HG03469 (cell line): ENCODE results near the gene VHLL.
"Not testable (repeated sequence)": the region's sequence is repeated elsewhere in the genome, so short reads cannot be mapped to it uniquely, and the experiment has no call there.

Experiments used
- ATAC-seq: cut with Tn5 transposase; IDR thresholded peaks from one replicate; pipeline ENCODE4 v1.9.1; 2021; ENCODE audit warnings: mild to moderate bottlenecking, moderate library complexity, moderate number of reproducible peaks; ENCODE audit not compliant: unreplicated experiment

The VHLL gene

GRCh38 chr1:156298852-156299357 is at the start of gene VHLL:
VHLL (minus strand) TSS chr1:156299307; CDS start chr1:156299189, 118 bp downstream.
- ATAC-seq = no peak

DNA sequence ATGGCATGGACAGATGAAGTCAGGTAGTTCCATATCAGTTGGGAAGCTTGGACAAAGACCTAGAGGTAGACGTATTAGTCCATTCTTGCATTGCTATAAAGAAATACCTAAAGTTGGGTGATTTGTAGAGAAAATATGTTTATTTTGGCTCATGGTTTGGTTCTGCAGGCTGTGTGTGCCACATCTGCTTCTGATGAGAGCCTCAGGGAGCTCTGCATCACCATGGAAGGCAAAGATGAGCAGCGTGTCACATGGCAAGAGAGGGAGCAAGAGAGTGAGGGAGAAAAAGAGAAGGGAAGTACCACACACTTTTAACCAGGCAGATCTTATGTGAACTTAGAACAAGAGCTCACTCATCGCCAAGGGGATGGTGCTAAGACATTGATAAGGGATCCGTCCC is 48.2 kb upstream of the VHLL start:
- no peak for ATAC-seq

DNA sequence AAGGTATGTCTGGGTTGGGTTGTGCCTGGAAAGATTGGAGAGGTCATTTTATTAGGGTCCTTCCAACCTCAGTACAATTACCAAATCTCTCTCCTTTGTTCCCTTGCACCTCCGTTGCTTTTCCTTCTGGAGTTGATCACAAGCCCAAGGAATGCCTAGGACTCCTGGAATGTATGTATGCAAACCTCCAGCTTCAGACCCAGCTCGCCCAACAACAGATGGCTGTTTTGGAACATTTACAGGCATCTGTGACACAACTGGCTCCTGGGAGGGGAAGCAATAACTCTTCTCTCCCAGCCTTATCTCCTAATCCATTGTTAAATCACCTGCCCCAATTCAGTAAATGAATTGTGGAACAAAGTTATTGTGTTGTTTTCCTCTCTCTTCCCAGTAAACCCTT is 47.5 kb upstream of the VHLL start:
- ATAC-seq = no peak

DNA sequence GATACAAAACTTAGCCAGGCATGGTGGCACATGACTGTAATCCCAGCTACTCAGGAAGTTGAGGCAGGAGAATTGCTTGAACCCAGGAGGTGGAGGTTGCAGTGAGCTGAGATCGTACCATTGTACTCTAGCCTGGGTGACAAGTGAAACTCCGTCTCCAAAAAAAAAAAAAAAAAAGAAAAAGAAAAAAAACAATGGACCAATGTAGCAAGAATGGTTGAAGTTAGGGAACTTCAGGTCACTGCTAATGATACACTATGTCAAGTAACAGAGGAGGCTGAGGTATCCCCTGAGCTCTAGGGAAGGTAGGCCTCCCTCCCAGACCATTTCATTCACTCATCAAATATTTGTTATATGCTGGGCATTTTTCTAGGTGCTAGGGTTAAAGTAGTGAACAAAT is 46.9 kb upstream of the VHLL start:
- not testable (repeated sequence) for ATAC-seq

DNA sequence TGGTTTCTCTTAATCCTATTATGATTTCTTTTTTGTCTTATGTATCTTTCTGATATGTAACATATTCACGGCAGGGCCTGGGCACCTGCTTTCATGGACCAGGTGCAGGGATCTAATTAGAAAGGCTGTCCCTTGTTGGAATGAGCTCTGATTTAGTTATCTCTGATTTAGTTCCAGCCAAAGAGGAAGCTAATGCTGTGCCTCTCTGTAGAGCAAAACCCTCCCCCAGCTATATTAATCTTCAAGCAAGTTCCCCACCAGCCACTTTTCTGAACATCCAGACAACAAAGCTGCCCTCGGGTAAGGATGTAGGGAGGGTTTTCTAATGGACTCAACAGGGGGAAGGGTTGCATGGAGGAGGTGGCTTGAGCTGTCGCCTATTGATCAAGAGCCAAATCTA is 45.3 kb upstream of the VHLL start:
- ATAC-seq = no peak

DNA sequence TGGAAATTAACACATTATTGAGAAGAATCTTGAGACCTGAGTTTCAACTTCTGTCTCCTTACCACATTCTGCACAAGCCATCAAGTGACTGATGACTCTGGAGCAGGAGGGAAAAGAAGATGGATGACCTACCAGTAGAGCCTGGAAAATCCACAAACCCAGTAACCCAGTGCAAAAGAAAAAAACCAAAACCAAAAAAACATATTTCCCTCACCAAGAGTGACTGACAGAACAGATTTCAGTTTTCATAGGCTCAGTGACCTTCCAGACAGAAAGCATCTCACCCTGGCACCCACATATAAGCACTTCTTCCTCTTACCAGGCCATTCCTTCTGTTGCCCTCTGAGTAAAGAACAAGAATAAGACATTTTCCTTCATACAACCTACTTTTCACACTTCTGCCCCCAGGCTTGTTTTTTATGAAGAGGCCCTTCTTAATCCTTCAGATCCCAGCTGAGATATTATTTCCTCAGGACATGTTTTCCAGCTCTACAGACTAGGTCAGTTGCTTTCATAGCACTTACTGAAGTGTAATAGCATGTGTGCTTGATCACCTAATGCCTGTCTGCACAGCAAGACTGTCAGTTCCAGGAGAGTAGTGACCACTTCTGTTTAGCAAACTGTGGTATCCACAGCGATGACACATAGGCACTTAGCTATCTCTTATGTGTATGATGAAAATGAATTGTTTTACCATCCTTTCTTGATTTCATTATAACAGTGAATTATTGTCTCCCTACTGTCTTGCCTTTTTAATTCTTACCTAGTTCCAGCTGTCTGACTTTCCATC is 43.3 kb upstream of the VHLL start:
- no peak for ATAC-seq

DNA sequence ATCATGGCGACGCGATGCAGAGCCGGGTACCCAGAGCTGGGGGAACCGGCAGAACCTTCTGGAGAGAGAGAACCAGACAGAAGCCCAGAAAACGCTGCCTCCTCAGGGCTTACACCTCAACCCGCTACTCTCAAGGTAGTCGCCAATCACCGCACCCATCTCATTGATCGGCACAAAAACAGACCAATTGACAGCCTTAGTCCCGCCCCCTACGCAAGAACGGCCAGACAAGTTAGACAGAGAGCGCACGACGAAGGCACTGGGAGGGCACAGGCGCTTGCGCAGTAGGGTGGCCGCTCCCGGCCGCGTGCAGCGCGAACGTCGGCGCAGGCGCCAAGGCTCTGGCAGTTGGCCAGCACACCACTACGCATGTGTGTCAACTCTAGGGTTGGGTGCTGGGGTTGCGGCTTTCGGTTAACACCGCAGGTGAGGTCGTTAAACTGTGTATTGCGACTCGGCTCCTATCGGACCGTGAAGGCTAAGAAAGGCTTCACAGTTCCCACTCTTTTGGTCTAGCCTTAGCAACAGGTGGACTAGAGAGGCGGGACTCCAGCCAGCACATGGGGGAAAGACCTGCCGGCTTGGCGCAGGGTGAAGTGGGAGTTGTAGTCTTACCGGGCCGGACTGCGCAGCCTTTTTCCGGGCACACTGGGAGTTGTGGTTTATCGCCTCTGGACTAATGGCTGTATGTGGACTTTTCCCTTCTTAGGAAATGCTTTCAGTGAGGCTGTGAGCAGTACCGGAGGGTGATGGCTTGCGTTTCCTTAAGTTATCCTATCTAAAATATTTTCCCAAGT is 39.3 kb upstream of the VHLL start, which contains the start of the genes CCT3 and TSACC:
TSS of gene CCT3 (minus strand) at position 113 of the 797 bp plus-strand sequence. CDS start at position 5, 108 bp downstream.
TSS of gene TSACC (plus strand) at position 347 of the 797 bp plus-strand sequence. CDS start 1,232 bp downstream, outside the sequence.
- peak; percentile 67 for ATAC-seq

DNA sequence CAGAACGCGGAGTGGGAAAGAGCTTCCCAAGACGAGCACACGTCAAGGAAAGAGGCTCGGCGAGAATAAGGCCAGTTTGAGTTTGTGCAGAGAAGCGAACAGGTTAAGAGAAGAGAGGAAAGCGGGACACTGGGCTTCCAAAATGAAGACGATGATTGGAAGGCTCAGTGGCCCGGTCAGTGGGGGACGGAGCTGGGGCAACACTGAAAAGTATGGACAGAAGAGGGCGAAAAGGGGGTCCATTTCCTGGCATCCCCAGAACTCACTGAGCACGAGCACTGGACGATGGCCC is 38.7 kb upstream of the VHLL start:
- no peak for ATAC-seq

DNA sequence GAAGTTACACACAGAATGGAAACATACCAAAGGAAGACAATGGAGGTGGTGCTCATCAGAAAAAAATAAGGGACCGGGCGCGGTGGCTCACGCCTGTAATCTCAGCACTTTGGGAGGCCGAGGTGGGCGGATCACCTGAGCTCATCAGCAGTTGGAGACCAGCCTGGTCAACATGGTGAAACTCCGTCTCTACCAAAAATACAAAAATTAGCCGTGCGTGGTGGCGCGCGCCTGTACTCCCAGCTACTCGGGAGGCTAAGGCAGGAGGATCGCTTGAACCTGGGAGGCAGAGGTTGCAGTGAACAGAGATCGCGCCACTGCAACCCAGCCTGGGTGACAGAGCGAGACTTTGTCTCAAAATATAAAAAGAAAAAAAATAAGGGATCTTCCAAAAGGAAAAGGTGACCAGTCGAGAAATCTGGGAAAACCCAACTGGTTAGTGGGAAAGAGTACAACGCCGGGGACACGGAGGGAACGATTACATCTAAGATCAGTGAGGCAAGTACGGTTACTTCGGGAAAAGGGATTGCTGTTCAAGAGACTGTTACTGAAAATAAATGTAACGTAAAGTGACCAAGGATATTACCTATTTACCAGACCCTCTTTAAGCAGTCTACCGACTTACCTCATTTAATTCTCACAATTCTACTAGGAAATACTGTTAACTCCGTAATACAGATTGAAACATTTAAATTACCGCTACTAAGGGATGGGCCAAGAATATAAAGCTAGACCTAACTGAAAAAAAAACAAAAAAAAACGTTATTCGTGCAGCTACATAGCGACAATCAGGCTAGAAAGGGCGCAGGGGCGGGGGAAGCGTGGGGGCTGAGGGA is 38.2 kb upstream of the VHLL start:
- no peak for ATAC-seq

GRCh38 chr1:156336242-156336641 is 37.1 kb upstream of the VHLL start:
- no peak for ATAC-seq

GRCh38 chr1:156323179-156323578 is 24.1 kb upstream of the VHLL start:
- ATAC-seq = not testable (repeated sequence)

GRCh38 chr1:156320560-156320959 is 21.5 kb upstream of the VHLL start:
- no peak for ATAC-seq

DNA sequence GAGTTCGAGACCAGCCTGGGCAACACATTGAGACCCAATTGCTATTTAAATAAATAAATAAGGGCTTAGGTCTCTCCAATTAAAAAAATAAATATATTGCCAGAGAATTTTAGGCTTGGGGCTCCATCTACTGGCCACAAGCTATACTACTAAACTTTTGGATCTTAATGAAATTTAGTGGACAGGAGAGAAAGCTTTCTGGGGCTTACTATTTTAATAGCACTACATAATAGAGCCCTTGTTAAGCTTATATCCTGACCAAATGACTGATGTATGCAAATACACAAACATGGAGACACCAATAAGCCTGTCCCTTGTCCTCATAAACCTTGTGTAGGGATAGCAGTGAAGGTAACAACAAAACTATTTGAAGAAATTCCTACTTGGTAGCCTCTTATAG is 20.6 kb upstream of the VHLL start:
- no peak for ATAC-seq

DNA sequence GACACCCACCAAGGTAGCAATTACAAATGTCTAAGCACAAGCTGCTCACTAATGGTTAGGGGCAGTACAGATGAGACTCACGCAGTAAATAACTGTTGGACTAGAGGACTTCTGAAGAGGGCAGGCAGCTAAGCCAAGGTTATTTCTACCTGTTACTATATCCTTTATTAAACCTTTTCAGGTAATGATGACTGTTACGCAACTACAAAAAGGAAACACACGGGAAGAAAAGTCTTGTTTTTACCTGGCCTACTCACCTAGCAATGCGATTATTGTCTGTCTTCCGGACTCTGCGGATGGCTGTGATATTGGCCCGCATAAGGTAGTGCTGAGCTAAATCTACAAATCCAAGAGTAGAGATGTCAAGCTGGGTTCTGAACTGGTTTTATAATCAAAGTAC is 17.8 kb upstream of the VHLL start:
- no peak for ATAC-seq

DNA sequence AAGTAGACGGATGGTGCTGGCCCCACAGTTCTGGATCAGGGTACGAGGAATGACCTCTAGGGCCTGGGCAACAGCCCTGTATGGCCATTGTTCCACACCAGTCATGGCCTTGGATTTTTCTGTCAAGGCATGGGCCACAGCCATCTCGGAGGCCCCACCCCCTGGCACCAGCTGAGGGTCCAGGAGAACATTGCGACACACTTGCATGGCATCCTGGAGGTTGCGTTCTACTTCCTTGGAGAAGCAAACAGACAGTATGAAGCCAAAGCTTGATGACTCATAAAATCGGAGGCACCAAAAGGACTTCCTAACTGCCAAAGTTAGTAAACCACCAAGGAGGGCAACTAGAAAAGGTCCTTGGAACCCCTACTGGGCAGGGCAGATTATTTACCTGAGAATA is 11.9 kb upstream of the VHLL start:
- no peak for ATAC-seq

- no peak for ATAC-seq
These were observed 9.0 kb upstream of the VHLL start for GRCh38 chr1:156308078-156308477.

GRCh38 chr1:156305215-156305614 is 6.1 kb upstream of the VHLL start:
- ATAC-seq = no peak

- ATAC-seq = no peak
These were observed 4.1 kb upstream of the VHLL start for GRCh38 chr1:156303241-156303640.

DNA sequence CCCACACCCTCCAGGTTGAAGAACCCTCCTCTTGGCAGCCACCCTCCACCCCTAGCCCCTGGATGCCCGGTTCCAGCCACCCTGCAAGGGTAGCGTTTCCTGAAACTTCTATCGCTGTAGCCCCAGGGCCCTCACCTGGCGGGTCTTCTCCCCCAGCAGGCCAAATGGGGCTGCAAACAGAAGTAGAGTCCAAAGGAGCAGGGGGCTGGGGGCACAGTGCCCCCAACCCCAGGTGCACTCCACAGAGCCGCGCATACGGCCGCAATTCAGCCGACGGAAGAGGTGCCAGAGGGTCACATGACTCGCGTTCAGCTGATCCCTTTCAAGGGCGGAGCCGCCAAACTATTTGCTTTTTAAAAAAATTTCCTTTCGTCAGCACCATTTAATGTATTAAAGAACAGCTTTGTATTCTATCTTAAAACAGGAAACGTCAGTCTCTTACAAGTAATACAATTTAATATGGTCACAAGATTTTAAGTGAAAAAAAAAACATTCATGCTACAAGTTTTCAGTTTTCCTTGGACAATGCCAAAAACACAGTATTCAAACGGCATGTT is 3.6 kb downstream of the VHLL start, which contains the start of gene GLMP:
TSS of gene GLMP (minus strand) at position 289 of the 557 bp plus-strand sequence. CDS start at position 255, 34 bp downstream.
- ATAC-seq = no peak

- no peak for ATAC-seq
These were observed 5.2 kb downstream of the VHLL start for GRCh38 chr1:156293895-156294294.

DNA sequence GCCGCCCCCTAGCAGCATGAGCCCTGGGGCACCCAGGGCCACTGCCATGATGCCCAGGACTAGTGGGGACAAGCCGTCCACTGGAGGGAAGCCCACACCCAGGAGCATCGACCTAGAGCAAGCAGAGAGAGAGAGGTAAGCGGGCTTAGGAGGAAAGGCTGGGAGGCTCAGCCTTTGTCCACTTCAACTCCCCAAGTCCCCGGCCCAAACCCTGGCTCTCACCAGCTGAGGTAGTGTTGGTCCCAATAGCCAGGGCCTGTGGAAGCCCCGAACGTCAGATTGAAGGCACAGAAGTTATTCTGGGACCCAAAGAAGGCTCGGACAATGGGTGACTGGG is 6.0 kb downstream of the VHLL start:
- ATAC-seq = no peak
